ENCODE results near the gene ZNF672.

GRCh38 chr1:248808876-248809275 is 29.1 kb upstream of the ZNF672 start:
- TF ChIP-seq CTCF (IDR thresholded peaks at IDR 0.05), result no peak
- no peak for TF ChIP-seq POLR2A (IDR thresholded peaks at IDR 0.05)
- no peak for TF ChIP-seq EP300 (IDR thresholded peaks at IDR 0.05)
